ENCODE measurements around the gene PAIP1.

DNA sequence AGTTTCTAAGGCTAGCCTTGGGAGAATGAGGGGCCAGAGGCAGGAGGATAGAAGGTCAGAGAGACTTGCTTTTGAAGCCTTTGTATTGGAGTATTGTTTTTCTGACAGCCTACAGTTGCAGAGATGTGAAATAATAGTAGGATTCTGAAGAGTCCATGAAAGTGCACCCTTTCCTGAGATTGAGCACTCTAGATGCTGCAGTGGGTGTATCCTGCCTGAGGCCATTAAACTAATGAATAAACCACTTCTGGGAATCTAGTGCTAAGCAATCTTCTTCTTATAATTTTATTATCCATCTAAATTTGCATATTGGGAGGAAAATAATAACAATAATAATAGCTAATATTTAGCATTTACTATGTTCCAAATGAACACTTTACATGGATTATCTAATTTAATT is 26.8 kb upstream of the PAIP1 start:
- TF ChIP-seq CTCF (conservative IDR thresholded peaks at IDR 0.05; ENCODE audit: low read length) (no peak), EZH2phosphoT487 (IDR thresholded peaks at IDR 0.05; ENCODE audit: borderline replicate concordance) (no peak)
